IMR-90 (cell line): ENCODE results near the gene DPYSL3.

ENCODE experiments used
- MAZ ChIP-seq: IDR thresholded peaks from 2 replicates; pipeline ENCODE4 v1.6.1; 2012; ENCODE audit warnings: low read depth, mild to moderate bottlenecking, low read length, improper control_type of control experiment, moderate library complexity, borderline replicate concordance
- POLR2A ChIP-seq: IDR thresholded peaks from 2 replicates; pipeline ENCODE4 v1.6.1; 2012; ENCODE audit warnings: mild to moderate bottlenecking, low read depth, low read length
- RCOR1 ChIP-seq: IDR thresholded peaks from 2 replicates; pipeline ENCODE4 v1.6.1; 2012; ENCODE audit warnings: mild to moderate bottlenecking, low read length, improper control_type of control experiment; ENCODE audit not compliant: insufficient replicate concordance
- RFX5 ChIP-seq: IDR thresholded peaks from 2 replicates; pipeline ENCODE4 v1.8.0; 2012; ENCODE audit warnings: low read depth, mild to moderate bottlenecking, low read length, moderate library complexity
- SMC3 ChIP-seq: fragments of 150-350 bp; IDR thresholded peaks from 2 replicates; pipeline ENCODE4 v1.6.1; 2016; ENCODE audit warnings: low read depth, mild to moderate bottlenecking, antibody characterized with exemption, low read length, moderate library complexity
- TF ChIP-seq, protein P1 (sequence below): fragments of 150-350 bp; IDR thresholded peaks from 2 replicates; pipeline ENCODE4 v1.6.1; 2016; ENCODE audit warnings: low read depth, mild to moderate bottlenecking, low read length, moderate library complexity, borderline replicate concordance
- TF ChIP-seq, protein P2 (sequence below): conservative IDR thresholded peaks from 2 replicates; pipeline ENCODE4 v1.5.1; 2012; ENCODE audit warnings: mild to moderate bottlenecking, low read depth, low read length, improper control_type of control experiment

DNA sequence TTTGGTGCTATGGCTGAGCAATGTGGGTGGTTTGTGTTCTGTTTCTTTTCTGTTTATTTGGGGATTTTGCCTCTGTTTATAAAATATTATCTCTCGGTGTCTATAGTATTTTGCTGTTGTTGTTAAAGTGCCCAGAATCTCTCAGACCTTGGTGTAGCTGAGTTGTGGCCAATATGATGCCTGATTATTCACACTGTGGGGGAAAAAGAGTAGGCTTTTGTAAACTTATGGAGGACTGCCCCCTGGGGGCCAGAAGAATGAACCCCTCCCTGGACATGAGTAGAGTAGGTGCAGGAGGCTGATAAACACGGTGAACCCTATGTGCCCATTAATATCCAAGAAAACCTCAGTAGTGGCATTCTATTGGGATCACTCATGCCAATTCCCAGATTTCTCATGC lies 49.0 kb upstream of the DPYSL3 start:
- no peak for TF ChIP-seq POLR2A
- TF ChIP-seq RCOR1 = no peak
- TF ChIP-seq RFX5 = no peak
- TF ChIP-seq, protein P1, sequence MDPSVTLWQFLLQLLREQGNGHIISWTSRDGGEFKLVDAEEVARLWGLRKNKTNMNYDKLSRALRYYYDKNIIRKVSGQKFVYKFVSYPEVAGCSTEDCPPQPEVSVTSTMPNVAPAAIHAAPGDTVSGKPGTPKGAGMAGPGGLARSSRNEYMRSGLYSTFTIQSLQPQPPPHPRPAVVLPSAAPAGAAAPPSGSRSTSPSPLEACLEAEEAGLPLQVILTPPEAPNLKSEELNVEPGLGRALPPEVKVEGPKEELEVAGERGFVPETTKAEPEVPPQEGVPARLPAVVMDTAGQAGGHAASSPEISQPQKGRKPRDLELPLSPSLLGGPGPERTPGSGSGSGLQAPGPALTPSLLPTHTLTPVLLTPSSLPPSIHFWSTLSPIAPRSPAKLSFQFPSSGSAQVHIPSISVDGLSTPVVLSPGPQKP = no peak
- TF ChIP-seq, protein P2, sequence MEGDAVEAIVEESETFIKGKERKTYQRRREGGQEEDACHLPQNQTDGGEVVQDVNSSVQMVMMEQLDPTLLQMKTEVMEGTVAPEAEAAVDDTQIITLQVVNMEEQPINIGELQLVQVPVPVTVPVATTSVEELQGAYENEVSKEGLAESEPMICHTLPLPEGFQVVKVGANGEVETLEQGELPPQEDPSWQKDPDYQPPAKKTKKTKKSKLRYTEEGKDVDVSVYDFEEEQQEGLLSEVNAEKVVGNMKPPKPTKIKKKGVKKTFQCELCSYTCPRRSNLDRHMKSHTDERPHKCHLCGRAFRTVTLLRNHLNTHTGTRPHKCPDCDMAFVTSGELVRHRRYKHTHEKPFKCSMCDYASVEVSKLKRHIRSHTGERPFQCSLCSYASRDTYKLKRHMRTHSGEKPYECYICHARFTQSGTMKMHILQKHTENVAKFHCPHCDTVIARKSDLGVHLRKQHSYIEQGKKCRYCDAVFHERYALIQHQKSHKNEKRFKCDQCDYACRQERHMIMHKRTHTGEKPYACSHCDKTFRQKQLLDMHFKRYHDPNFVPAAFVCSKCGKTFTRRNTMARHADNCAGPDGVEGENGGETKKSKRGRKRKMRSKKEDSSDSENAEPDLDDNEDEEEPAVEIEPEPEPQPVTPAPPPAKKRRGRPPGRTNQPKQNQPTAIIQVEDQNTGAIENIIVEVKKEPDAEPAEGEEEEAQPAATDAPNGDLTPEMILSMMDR = peak; percentile 92
- TF ChIP-seq SMC3 = peak; percentile 97
- peak; percentile 46 for TF ChIP-seq MAZ
